ENCODE results near the gene SCAPER.
"Not testable (repeated sequence)": the region's sequence is repeated elsewhere in the genome, so short reads cannot be mapped to it uniquely, and the experiment has no call there.

SCAPER gene

GRCh38 chr15:76492538-76492937 lies 412.6 kb downstream of the SCAPER start:
- DNase-seq (ENCODE audit: low read depth in 2 of 2), result no peak

- DNase-seq (ENCODE audit: low read depth in 2 of 2), result no peak
Measured at GRCh38 chr15:76483752-76484151, 421.4 kb downstream of the SCAPER start.

GRCh38 chr15:76483018-76483417 lies 422.1 kb downstream of the SCAPER start:
- no peak for DNase-seq (ENCODE audit: low read depth in 2 of 2)

GRCh38 chr15:76480267-76480666 lies 424.9 kb downstream of the SCAPER start:
- DNase-seq (ENCODE audit: low read depth in 2 of 2), result no peak

GRCh38 chr15:76470691-76471090 lies 434.4 kb downstream of the SCAPER start:
- no peak for DNase-seq (ENCODE audit: low read depth in 2 of 2)

- DNase-seq (ENCODE audit: low read depth in 2 of 2), result no peak
Measured at GRCh38 chr15:76468722-76469121, 436.4 kb downstream of the SCAPER start.

- DNase-seq (ENCODE audit: low read depth in 2 of 2), result no peak
Measured at GRCh38 chr15:76467136-76467535, 438.0 kb downstream of the SCAPER start.

GRCh38 chr15:76465728-76466127 lies 439.4 kb downstream of the SCAPER start:
- DNase-seq (ENCODE audit: low read depth in 2 of 2), result no peak

GRCh38 chr15:76464247-76464646 lies 440.9 kb downstream of the SCAPER start:
- no peak for DNase-seq (ENCODE audit: low read depth in 2 of 2)

- DNase-seq (ENCODE audit: low read depth in 2 of 2), result no peak
Measured at GRCh38 chr15:76460871-76461270, 444.3 kb downstream of the SCAPER start.

GRCh38 chr15:76460347-76460746 lies 444.8 kb downstream of the SCAPER start:
- DNase-seq (ENCODE audit: low read depth in 2 of 2), result no peak

GRCh38 chr15:76451540-76451939 lies 453.6 kb downstream of the SCAPER start:
- no peak for DNase-seq (ENCODE audit: low read depth in 2 of 2)

- no peak for DNase-seq (ENCODE audit: low read depth in 2 of 2)
Measured at GRCh38 chr15:76449455-76449854, 455.7 kb downstream of the SCAPER start.

GRCh38 chr15:76448755-76449154 lies 456.4 kb downstream of the SCAPER start:
- DNase-seq (ENCODE audit: low read depth in 2 of 2), result no peak

GRCh38 chr15:76447728-76448441 lies 457.3 kb downstream of the SCAPER start:
- DNase-seq (ENCODE audit: low read depth in 2 of 2), result no peak

GRCh38 chr15:76440441-76440840 lies 464.7 kb downstream of the SCAPER start:
- no peak for DNase-seq (ENCODE audit: low read depth in 2 of 2)

- no peak for DNase-seq (ENCODE audit: low read depth in 2 of 2)
Measured at GRCh38 chr15:76439542-76439941, 465.6 kb downstream of the SCAPER start.

GRCh38 chr15:76433798-76434400 lies 471.2 kb downstream of the SCAPER start:
- no peak for DNase-seq (ENCODE audit: low read depth in 2 of 2)

- not testable (repeated sequence) for DNase-seq (ENCODE audit: low read depth in 2 of 2)
Measured at GRCh38 chr15:76433036-76433435, 472.1 kb downstream of the SCAPER start.

- no peak for DNase-seq (ENCODE audit: low read depth in 2 of 2)
Measured at GRCh38 chr15:76432604-76433003, 472.5 kb downstream of the SCAPER start.

GRCh38 chr15:76431971-76432370 lies 473.2 kb downstream of the SCAPER start:
- no peak for DNase-seq (ENCODE audit: low read depth in 2 of 2)

- DNase-seq (ENCODE audit: low read depth in 2 of 2), result not testable (repeated sequence)
Measured at GRCh38 chr15:76430711-76431110, 474.4 kb downstream of the SCAPER start.

- DNase-seq (ENCODE audit: low read depth in 2 of 2), result no peak
Measured at GRCh38 chr15:76429661-76430060, 475.5 kb downstream of the SCAPER start.

GRCh38 chr15:76426941-76427340 lies 478.2 kb downstream of the SCAPER start:
- DNase-seq (ENCODE audit: low read depth in 2 of 2), result no peak
